ENCODE measurements around the gene RAB8A. TPM values are rescaled to one million over a fixed set of nuclear protein-coding genes. Genes with fewer than 3 reads are reported as not detected.

RAB8A gene
- total RNA-seq, 1 donor from 2014 or later = 60.6 TPM

DNA sequence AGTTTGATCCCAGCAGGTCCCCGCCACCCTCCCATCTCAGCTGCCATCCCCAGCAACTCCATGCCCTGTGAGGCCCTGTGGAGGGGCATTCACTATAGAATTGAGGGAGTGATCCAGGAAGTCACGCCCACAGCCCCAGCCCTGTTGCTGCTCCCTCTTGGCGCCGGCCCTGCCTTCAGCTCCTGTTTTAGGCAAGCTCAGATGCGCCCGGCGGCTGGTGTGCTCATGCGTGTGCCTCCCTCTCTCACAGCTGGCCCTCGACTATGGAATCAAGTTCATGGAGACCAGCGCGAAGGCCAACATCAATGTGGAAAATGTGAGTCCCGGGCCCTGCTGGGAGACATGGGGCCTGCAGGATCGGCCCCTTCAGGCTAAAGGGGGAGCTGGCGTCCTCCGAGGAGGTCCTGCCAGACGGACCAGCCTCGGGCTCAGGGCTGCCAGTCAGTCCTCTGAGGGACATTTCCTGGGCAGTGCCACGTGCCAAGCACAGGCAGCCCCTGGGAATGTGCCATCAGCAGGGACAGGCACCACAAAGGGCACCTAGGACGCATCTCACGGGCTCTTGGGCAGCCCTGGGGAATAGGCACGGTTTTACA is 16.2 kb downstream of the RAB8A start:
- Mint-ChIP-seq H3K27me3 (ENCODE audit: unreplicated experiment) (peaks cover 8% of the 10 kb centered on the region), H3K36me3 (ENCODE audit: low read depth, unreplicated experiment) (peaks cover 57% of the 10 kb centered on the region)

DNA sequence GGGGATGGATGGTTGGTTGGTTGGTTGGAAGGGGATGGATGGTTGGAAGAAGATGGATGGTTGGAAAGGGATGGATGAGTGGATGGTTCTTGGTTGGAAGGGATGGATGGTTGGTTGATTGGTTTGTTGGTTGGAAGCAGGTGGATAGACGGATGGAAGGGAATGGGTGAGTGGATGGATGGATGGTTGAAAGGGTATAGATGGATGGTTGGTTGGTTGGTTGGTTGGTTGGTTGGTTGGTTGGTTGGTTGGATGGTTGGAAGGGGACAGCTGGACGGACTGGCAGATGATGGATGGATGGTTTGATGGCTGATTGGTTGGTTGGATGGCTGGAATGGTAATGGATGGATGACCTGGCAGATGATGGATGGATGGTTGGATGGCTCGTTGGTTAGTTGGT is 20.0 kb downstream of the RAB8A start:
- H3K4me1 Mint-ChIP-seq (ENCODE audit: unreplicated experiment) = no peaks in the 10 kb centered on the region
- no peak overlapping the region for H3K27ac Mint-ChIP-seq (ENCODE audit: unreplicated experiment)
- peaks cover 70% of the 10 kb centered on the region for H3K36me3 Mint-ChIP-seq (ENCODE audit: low read depth, unreplicated experiment)

More for the DNA sequence above, 16.2 kb downstream of the RAB8A start:
- H3K4me3 Mint-ChIP-seq (ENCODE audit: unreplicated experiment) = no peak overlapping the region
- DNase-seq (ENCODE audit: low spot score) = no peak
- no peak overlapping the region for H3K27ac Mint-ChIP-seq (ENCODE audit: unreplicated experiment)
- no peaks in the 10 kb centered on the region for H3K9me3 Mint-ChIP-seq (ENCODE audit: unreplicated experiment)
- TF ChIP-seq, protein P1, sequence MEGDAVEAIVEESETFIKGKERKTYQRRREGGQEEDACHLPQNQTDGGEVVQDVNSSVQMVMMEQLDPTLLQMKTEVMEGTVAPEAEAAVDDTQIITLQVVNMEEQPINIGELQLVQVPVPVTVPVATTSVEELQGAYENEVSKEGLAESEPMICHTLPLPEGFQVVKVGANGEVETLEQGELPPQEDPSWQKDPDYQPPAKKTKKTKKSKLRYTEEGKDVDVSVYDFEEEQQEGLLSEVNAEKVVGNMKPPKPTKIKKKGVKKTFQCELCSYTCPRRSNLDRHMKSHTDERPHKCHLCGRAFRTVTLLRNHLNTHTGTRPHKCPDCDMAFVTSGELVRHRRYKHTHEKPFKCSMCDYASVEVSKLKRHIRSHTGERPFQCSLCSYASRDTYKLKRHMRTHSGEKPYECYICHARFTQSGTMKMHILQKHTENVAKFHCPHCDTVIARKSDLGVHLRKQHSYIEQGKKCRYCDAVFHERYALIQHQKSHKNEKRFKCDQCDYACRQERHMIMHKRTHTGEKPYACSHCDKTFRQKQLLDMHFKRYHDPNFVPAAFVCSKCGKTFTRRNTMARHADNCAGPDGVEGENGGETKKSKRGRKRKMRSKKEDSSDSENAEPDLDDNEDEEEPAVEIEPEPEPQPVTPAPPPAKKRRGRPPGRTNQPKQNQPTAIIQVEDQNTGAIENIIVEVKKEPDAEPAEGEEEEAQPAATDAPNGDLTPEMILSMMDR (IDR thresholded peaks at IDR 0.05; ENCODE audit: unreplicated experiment) = no peak
- H3K4me1 Mint-ChIP-seq (ENCODE audit: unreplicated experiment) = no peaks in the 10 kb centered on the region

DNA sequence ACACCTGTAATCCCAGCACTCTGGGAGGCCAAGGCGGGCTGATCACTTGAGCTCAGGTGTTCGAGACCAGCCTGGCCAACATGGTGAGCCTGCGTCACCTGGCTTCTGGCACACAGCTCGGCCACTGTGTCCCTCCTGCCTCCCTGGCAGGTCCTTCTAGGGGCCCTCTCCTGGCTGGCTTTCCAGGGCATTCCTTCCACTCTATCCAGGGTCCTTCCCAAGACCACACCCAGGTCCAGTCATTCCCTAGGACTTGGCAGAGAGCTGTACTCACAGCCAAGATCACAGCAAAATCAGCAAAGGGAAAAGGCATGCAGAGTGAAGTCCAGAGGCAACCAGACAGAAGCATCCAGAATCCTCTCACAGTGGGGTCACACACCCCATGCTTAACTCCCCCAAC is 22.1 kb downstream of the RAB8A start:
- TF ChIP-seq, protein P1 (IDR thresholded peaks at IDR 0.05; ENCODE audit: unreplicated experiment) = no peak
- Mint-ChIP-seq H3K4me3 (ENCODE audit: unreplicated experiment) (no peak overlapping the region), H3K4me1 (ENCODE audit: unreplicated experiment) (no peaks in the 10 kb centered on the region), H3K36me3 (ENCODE audit: low read depth, unreplicated experiment) (peaks cover 60% of the 10 kb centered on the region), H3K27me3 (ENCODE audit: unreplicated experiment) (peaks cover 6% of the 10 kb centered on the region), H3K27ac (ENCODE audit: unreplicated experiment) (no peak overlapping the region), H3K9me3 (ENCODE audit: unreplicated experiment) (peaks cover 4% of the 10 kb centered on the region)
- no peak for DNase-seq (ENCODE audit: low spot score)

More for the DNA sequence above, 20.0 kb downstream of the RAB8A start:
- Mint-ChIP-seq H3K27me3 (ENCODE audit: unreplicated experiment) (peaks cover 7% of the 10 kb centered on the region), H3K9me3 (ENCODE audit: unreplicated experiment) (peaks cover 4% of the 10 kb centered on the region), H3K4me3 (ENCODE audit: unreplicated experiment) (peak overlapping the region; percentile 12)
- DNase-seq (ENCODE audit: low spot score) = no peak
- TF ChIP-seq, protein P1 (IDR thresholded peaks at IDR 0.05; ENCODE audit: unreplicated experiment) = no peak

DNA sequence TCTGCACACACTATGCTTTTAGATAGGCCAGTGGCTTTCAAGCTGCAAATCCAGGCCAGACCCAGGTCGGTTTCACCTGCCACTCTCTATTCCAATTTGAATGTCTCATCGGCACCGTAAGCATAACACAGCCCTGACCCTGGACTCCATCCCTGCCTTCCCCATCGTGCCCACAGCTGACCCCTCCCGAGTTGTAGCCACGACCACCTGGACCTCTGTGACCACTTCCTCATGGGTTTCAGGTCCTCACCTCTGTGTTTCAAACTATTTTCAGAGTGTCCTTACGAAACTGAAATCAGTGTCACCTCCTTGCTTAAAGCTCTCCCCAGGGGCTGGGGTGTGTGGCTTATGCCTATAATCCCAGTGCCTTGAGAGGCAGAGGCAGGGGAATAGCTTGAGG is 22.8 kb downstream of the RAB8A start:
- no peak overlapping the region for H3K27ac Mint-ChIP-seq (ENCODE audit: unreplicated experiment)
- no peaks in the 10 kb centered on the region for H3K4me1 Mint-ChIP-seq (ENCODE audit: unreplicated experiment)
- no peak for DNase-seq (ENCODE audit: low spot score)
- peaks cover 4% of the 10 kb centered on the region for H3K9me3 Mint-ChIP-seq (ENCODE audit: unreplicated experiment)
- H3K36me3 Mint-ChIP-seq (ENCODE audit: low read depth, unreplicated experiment) = peaks cover 55% of the 10 kb centered on the region
- H3K4me3 Mint-ChIP-seq (ENCODE audit: unreplicated experiment) = peak overlapping the region; percentile 37
- TF ChIP-seq, protein P1 (IDR thresholded peaks at IDR 0.05; ENCODE audit: unreplicated experiment) = no peak
- H3K27me3 Mint-ChIP-seq (ENCODE audit: unreplicated experiment) = peaks cover 6% of the 10 kb centered on the region

DNA sequence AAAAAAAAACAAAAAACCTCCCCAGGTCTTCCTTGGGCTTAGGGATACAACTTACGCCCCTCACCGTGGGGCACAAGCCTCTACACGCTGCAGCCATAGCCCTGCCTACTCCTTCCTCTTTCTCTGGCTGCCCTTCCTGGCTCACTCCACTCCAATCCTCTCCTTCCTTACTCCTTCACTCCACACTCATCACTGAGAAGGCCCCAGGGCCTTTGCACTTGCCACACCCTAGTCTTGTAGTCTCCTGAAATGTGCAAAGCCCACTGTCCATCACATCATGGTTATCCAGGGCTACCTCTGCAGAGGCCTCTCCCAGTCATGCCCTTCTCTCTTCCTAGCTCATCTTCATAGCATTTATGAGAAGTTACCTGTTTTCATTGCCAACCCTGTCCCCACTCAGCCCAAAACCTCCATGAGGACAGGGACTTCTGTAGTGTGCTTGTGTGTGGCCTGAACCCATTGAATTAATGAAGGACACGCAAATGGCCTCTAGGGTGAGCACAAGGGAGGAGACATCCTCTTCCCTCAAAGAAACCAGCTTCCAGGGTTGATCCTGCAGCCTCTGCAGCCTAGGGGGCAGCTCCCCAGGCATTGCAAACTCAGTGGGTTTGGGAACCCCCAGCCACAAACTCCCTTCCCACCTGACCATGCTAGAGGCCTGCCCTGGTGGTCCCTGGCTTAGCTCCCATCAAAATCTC is 23.9 kb downstream of the RAB8A start:
- Mint-ChIP-seq H3K9me3 (ENCODE audit: unreplicated experiment) (peaks cover 4% of the 10 kb centered on the region), H3K27me3 (ENCODE audit: unreplicated experiment) (peaks cover 6% of the 10 kb centered on the region), H3K4me1 (ENCODE audit: unreplicated experiment) (no peaks in the 10 kb centered on the region), H3K27ac (ENCODE audit: unreplicated experiment) (peak overlapping the region; percentile 14), H3K4me3 (ENCODE audit: unreplicated experiment) (peak overlapping the region; percentile 27), H3K36me3 (ENCODE audit: low read depth, unreplicated experiment) (peaks cover 45% of the 10 kb centered on the region)
- TF ChIP-seq, protein P1 (IDR thresholded peaks at IDR 0.05; ENCODE audit: unreplicated experiment) = no peak
- no peak for DNase-seq (ENCODE audit: low spot score)
